NB4 (cell line): Measurements from ENCODE around the gene RAB15.
"Not testable (repeated sequence)": the region's sequence is repeated elsewhere in the genome, so short reads cannot be mapped to it uniquely, and the experiment has no call there.

ENCODE experiments used
- DNase-seq: peaks from one replicate; pipeline ENCODE4 v3.0.0; 2010; ENCODE audit warnings: low read depth
- H3K4me3 ChIP-seq: one replicate; pipeline ENCODE4 v1.5.1; 2011; ENCODE audit warnings: mild to moderate bottlenecking, low read depth, low read length, moderate library complexity
- CTCF ChIP-seq: IDR thresholded peaks from one replicate; pipeline ENCODE4 v1.5.1; 2012; ENCODE audit warnings: low read depth, low read length
- MAX ChIP-seq: IDR thresholded peaks from 2 replicates; pipeline ENCODE4 v1.6.1; 2011; ENCODE audit warnings: low read depth, low read length
- MYC ChIP-seq: IDR thresholded peaks from 2 replicates; pipeline ENCODE4 v1.6.1; 2011; ENCODE audit warnings: low read depth, low read length
- POLR2A ChIP-seq: IDR thresholded peaks from 2 replicates; pipeline ENCODE4 v1.6.1; 2011; ENCODE audit warnings: mild to moderate bottlenecking; ENCODE audit not compliant: insufficient read length; ENCODE audit errors: extremely low read depth

RAB15 gene

GRCh38 chr14:64914237-64915028 lies 57.7 kb downstream of the RAB15 start, which contains the start of gene CHURC1:
CHURC1 (plus strand) TSS chr14:64914455; CDS start chr14:64914496, 41 bp downstream.
- peak; percentile 96 for DNase-seq
- TF ChIP-seq POLR2A (peak; percentile 95), CTCF (no peak), MYC (peak; percentile 82), MAX (peak; percentile 67)
- H3K4me3 ChIP-seq: peak within 1 kb of the TSS; percentile 81

GRCh38 chr14:64913477-64913876 lies 58.7 kb downstream of the RAB15 start:
- not testable (repeated sequence) for DNase-seq
- H3K4me3 ChIP-seq: peak overlapping the region; percentile 81

- TF ChIP-seq POLR2A: no peak
- no peak for TF ChIP-seq MYC
- TF ChIP-seq CTCF: no peak
- no peak for DNase-seq
- no peak overlapping the region for H3K4me3 ChIP-seq
Measured at GRCh38 chr14:64912261-64912660, 59.9 kb downstream of the RAB15 start.

- TF ChIP-seq MYC (no peak), CTCF (peak; percentile 67), POLR2A (no peak), MAX (no peak)
- DNase-seq: peak; percentile 33
- H3K4me3 ChIP-seq: no peak overlapping the region
Measured at GRCh38 chr14:64910847-64911495, 61.2 kb downstream of the RAB15 start.

GRCh38 chr14:64906022-64906421 lies 66.1 kb downstream of the RAB15 start:
- TF ChIP-seq POLR2A (no peak), MYC (no peak), CTCF (no peak), MAX (no peak)
- no peak overlapping the region for H3K4me3 ChIP-seq
- DNase-seq: no peak

GRCh38 chr14:64899958-64900357 lies 72.2 kb downstream of the RAB15 start:
- no peak for DNase-seq
- no peak for TF ChIP-seq MYC
- no peak for TF ChIP-seq CTCF
- TF ChIP-seq MAX: no peak
- TF ChIP-seq POLR2A: no peak
- no peak overlapping the region for H3K4me3 ChIP-seq
